HepG2 (cell line): ENCODE results near the gene FLACC1.

Experiments used
- ARHGAP35 ChIP-seq: sonication (generic); formaldehyde crosslinking; IDR thresholded peaks from 2 replicates; pipeline ENCODE4 v1.9.0; 2022; ENCODE audit warnings: mild to moderate bottlenecking, inconsistent platforms, moderate library complexity, missing genetic modification reagents, borderline replicate concordance
- CEBPG ChIP-seq: IDR thresholded peaks from 2 replicates; pipeline ENCODE4 v1.6.1; 2016
- CTCF ChIP-seq: sonication (generic); formaldehyde crosslinking; IDR thresholded peaks from 2 replicates; pipeline ENCODE4 v1.5.0; 2020; ENCODE audit warnings: mild to moderate bottlenecking, missing genetic modification reagents, moderate library complexity
- FOXJ3 ChIP-seq: sonication (generic); formaldehyde crosslinking; IDR thresholded peaks from 2 replicates; pipeline ENCODE4 v1.4.0; 2020; ENCODE audit warnings: missing genetic modification reagents, mild to moderate bottlenecking, borderline replicate concordance
- MXI1 ChIP-seq: IDR thresholded peaks from 3 replicates; pipeline ENCODE4 v1.6.1; 2012; ENCODE audit warnings: low read depth, low read length, inconsistent platforms, borderline replicate concordance
- MZF1 ChIP-seq: sonication (generic); formaldehyde crosslinking; IDR thresholded peaks from 2 replicates; pipeline ENCODE4 v1.8.1; 2023; ENCODE audit warnings: mild to moderate bottlenecking, missing genetic modification reagents, borderline replicate concordance
- NFYB ChIP-seq: sonication (generic); formaldehyde crosslinking; IDR thresholded peaks from 2 replicates; pipeline ENCODE4 v1.4.0; 2020; ENCODE audit warnings: missing genetic modification reagents
- RELA ChIP-seq: sonication (generic); formaldehyde crosslinking; IDR thresholded peaks from 2 replicates; pipeline ENCODE4 v1.4.0; 2020; ENCODE audit warnings: missing genetic modification reagents
- SMC3 ChIP-seq: IDR thresholded peaks from 2 replicates; pipeline ENCODE4 v1.6.1; 2011; ENCODE audit warnings: low read length, improper control_type of control experiment
- SP1 ChIP-seq, 2 experiments: fragments of 450-650 bp in 1 of 2; sonication (generic) in 1 of 2; formaldehyde crosslinking in 1 of 2; IDR thresholded peaks; 2 replicates each; pipeline versions ENCODE4 v1.4.0 to v1.6.1; 2016 to 2020; ENCODE audit warnings: missing genetic modification reagents in 1 of 2
- ZBTB20 ChIP-seq: sonication (generic); formaldehyde crosslinking; IDR thresholded peaks from 2 replicates; pipeline ENCODE4 v1.8.1; 2023; ENCODE audit warnings: missing genetic modification reagents, low read depth, mild to moderate bottlenecking, borderline replicate concordance
- ZMYM4 ChIP-seq: sonication (generic); formaldehyde crosslinking; IDR thresholded peaks from 2 replicates; pipeline ENCODE4 v1.8.1; 2023; ENCODE audit warnings: mild to moderate bottlenecking, missing genetic modification reagents
- ZNF572 ChIP-seq: sonication (generic); formaldehyde crosslinking; IDR thresholded peaks from 2 replicates; pipeline ENCODE4 v1.5.1; 2020; ENCODE audit warnings: mild to moderate bottlenecking, missing genetic modification reagents
- ZNF644 ChIP-seq: IDR thresholded peaks from 2 replicates; pipeline ENCODE4 v1.6.1; 2016; ENCODE audit warnings: low read depth

DNA sequence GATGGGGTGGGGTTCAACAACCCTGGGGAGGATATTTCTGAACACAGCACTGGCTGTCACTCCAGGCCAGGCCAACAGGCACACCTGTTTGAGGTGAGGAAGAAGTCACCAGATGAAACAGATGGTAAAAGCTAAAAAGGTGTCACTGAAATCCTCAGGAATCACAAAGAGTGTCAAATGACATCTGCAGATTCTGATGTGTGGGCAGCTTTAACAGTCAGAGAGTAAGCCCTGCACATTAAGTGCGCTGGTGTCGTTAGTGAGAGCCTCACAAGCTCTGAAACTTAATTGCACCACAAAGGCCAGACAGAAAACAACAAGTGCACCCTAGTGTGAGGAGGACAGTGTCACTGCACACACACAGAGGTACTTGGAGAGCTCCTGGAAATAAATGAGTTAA is 13.6 kb downstream of the FLACC1 start:
- TF ChIP-seq CEBPG (CRISPR knock-in tag), result no peak
- TF ChIP-seq ZMYM4 (CRISPR knock-in tag), result no peak
- no peak for TF ChIP-seq ZNF644 (CRISPR knock-in tag)
- no peak for TF ChIP-seq ZBTB20 (CRISPR knock-in tag)
- no peak for TF ChIP-seq MXI1
- TF ChIP-seq CTCF, result no peak
- no peak for TF ChIP-seq NFYB
- TF ChIP-seq MZF1, result no peak
- TF ChIP-seq ARHGAP35, result no peak
- no peak for TF ChIP-seq ZNF572 (CRISPR knock-in tag)
- no peak for TF ChIP-seq RELA (CRISPR knock-in tag)
- TF ChIP-seq SMC3, result no peak
- TF ChIP-seq SP1 (IDR thresholded peaks at IDR 0.05), result no peak
- TF ChIP-seq SP1 (CRISPR knock-in tag; IDR thresholded peaks at IDR 0.05), result no peak
- TF ChIP-seq FOXJ3 (CRISPR knock-in tag), result no peak
